Measurements from ENCODE around the gene OR10G3.

The OR10G3 gene

GRCh38 chr14:21535545-21536417, 44.1 kb downstream of the OR10G3 start:
- no peak for DNase-seq (ENCODE audit: low read depth in 2 of 2, low spot score in 1 of 2)

- DNase-seq (ENCODE audit: low read depth in 2 of 2, low spot score in 1 of 2), result no peak
Measured at GRCh38 chr14:21534576-21534975, 45.3 kb downstream of the OR10G3 start.

- DNase-seq (ENCODE audit: low read depth in 2 of 2, low spot score in 1 of 2), result no peak
Measured at GRCh38 chr14:21533294-21533693, 46.6 kb downstream of the OR10G3 start.

- no peak for DNase-seq (ENCODE audit: low read depth in 2 of 2, low spot score in 1 of 2)
Measured at GRCh38 chr14:21529515-21529914, 50.4 kb downstream of the OR10G3 start.

- DNase-seq (ENCODE audit: low read depth in 2 of 2, low spot score in 1 of 2), result no peak
Measured at GRCh38 chr14:21528381-21529348, 51.2 kb downstream of the OR10G3 start.

GRCh38 chr14:21527318-21527679, 52.6 kb downstream of the OR10G3 start:
- no peak for DNase-seq (ENCODE audit: low read depth in 2 of 2, low spot score in 1 of 2)

GRCh38 chr14:21526672-21527317, 53.1 kb downstream of the OR10G3 start:
- no peak for DNase-seq (ENCODE audit: low read depth in 2 of 2, low spot score in 1 of 2)

GRCh38 chr14:21525962-21526671, 53.8 kb downstream of the OR10G3 start, which contains the start of gene SALL2:
Gene SALL2 (minus strand): TSS chr14:21526346. CDS start chr14:21526127, 219 bp downstream.
- DNase-seq (ENCODE audit: low read depth in 2 of 2, low spot score in 1 of 2), result peak; percentile 26 to 50

- no peak for DNase-seq (ENCODE audit: low read depth in 2 of 2, low spot score in 1 of 2)
Measured at GRCh38 chr14:21525571-21525961, 54.3 kb downstream of the OR10G3 start.

GRCh38 chr14:21524575-21525490, 55.0 kb downstream of the OR10G3 start:
- DNase-seq (ENCODE audit: low read depth in 2 of 2, low spot score in 1 of 2), result no peak

- no peak for DNase-seq (ENCODE audit: low read depth in 2 of 2, low spot score in 1 of 2)
Measured at GRCh38 chr14:21523203-21523602, 56.7 kb downstream of the OR10G3 start.

- DNase-seq (ENCODE audit: low read depth in 2 of 2, low spot score in 1 of 2), result no peak
Measured at GRCh38 chr14:21521501-21521900, 58.4 kb downstream of the OR10G3 start.

- no peak for DNase-seq (ENCODE audit: low read depth in 2 of 2, low spot score in 1 of 2)
Measured at GRCh38 chr14:21520767-21521166, 59.1 kb downstream of the OR10G3 start.

GRCh38 chr14:21518725-21519124, 61.2 kb downstream of the OR10G3 start:
- no peak for DNase-seq (ENCODE audit: low read depth in 2 of 2, low spot score in 1 of 2)

Measured in stimulated activated CD8-positive, alpha-beta memory T cell treated with anti-CD3 and anti-CD28 coated beads, Interleukin-4, amount 100 ng/mL, for 4 hours (primary cell).